Erythroblast (primary cell): ENCODE data around the gene POLN.

Experiments
- GATA1 ChIP-seq: IDR thresholded peaks from 2 replicates; pipeline ENCODE4 v1.6.1; 2011; ENCODE audit warnings: low read depth, mild to moderate bottlenecking, control low read depth, low read length, moderate library complexity
- POLR2A ChIP-seq: IDR thresholded peaks from 2 replicates; pipeline ENCODE4 v1.6.1; 2011; ENCODE audit warnings: mild to moderate bottlenecking, low read length

GRCh38 chr4:2069986-2070385 lies 171.9 kb downstream of the POLN start:
- TF ChIP-seq POLR2A (no peak), GATA1 (no peak)
